HG03354 (cell line): ENCODE data around the gene FERMT3.
A peak's percentile ranks its signal among the peaks of the same experiment; 100 is the strongest.
"Not testable (repeated sequence)": the region's sequence is repeated elsewhere in the genome, so short reads cannot be mapped to it uniquely, and the experiment has no call there.

Source experiments
- ATAC-seq: cut with Tn5 transposase; IDR thresholded peaks from one replicate; pipeline ENCODE4 v1.9.1; 2021; ENCODE audit warnings: mild to moderate bottlenecking; ENCODE audit not compliant: unreplicated experiment, poor library complexity, severe bottlenecking

FERMT3 gene

GRCh38 chr11:64206457-64207255 lies at the start of gene FERMT3:
FERMT3 (plus strand) TSS chr11:64206721; CDS start chr11:64207365, 644 bp downstream.
- ATAC-seq = no peak

DNA sequence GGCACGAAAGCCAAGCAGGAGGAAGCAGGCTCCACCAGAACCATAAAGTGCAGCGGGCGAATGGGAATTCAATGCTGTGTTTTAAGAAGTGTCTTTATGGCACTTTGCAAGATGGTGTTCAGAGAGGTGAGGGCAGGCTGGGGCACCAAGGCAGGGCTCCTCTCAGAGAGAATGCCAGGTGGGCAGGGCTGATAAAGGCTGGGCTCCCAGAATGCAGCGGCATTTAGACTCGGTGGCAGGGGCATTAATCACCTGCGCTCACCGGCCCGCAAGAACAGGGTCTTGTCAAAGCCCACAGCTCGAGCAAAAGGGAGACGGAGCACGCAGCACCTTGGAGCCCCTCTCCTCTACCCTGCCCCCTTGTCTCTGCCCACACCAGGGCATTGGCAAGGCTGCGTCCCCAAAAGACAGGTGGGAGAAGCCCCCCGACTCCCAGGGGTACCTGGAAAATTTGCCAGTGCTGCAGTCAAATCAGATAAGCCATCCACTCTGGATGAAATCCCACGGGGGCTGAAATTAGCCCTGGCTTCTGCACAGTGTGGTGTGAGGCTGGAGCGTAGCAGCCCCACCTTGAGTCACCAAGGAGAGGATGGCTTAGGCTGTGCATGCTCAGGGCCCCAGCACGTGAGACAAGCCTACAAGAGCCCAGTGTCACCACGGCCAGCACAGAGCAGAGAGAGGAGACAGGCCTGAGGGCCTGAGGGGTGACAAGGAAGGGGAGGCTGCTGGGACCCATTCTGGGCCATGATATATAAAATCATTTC lies 48.7 kb upstream of the FERMT3 start:
- no peak for ATAC-seq

- ATAC-seq = no peak
These were observed 45.5 kb upstream of the FERMT3 start for GRCh38 chr11:64161037-64161436.

GRCh38 chr11:64162769-64163168 lies 43.8 kb upstream of the FERMT3 start:
- ATAC-seq = not testable (repeated sequence)

- ATAC-seq = no peak
These were observed 42.6 kb upstream of the FERMT3 start for GRCh38 chr11:64163951-64164350.

- no peak for ATAC-seq
These were observed 41.9 kb upstream of the FERMT3 start for GRCh38 chr11:64164392-64165312.

- no peak for ATAC-seq
These were observed 41.1 kb upstream of the FERMT3 start for GRCh38 chr11:64165481-64165841.

GRCh38 chr11:64165842-64166635 lies 40.5 kb upstream of the FERMT3 start, which contains the start of gene MACROD1:
MACROD1 (minus strand) TSS chr11:64166113; CDS start chr11:64165994, 119 bp downstream.
- ATAC-seq = peak; percentile 84

DNA sequence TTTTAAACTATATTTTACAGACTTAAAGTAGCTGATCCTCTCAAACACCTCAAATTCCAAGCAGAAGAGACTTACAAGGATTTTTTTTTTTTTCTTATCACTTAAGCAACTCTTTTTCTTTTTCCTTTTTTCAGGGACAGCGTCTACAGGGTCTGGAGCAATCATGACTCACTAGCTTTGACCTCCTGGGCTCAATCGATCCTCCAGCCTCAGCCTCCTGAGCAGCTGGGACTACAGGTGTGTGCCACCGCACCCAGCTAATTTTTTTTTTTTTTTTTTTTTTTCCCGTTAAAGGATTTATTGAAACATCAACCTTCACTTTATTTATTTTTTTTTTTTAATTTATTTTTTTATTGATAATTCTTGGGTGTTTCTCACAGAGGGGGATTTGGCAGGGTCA lies 36.1 kb upstream of the FERMT3 start:
- no peak for ATAC-seq

- ATAC-seq = no peak
These were observed 32.7 kb upstream of the FERMT3 start for GRCh38 chr11:64173616-64174355.

GRCh38 chr11:64176751-64177150 lies 29.8 kb upstream of the FERMT3 start:
- no peak for ATAC-seq

DNA sequence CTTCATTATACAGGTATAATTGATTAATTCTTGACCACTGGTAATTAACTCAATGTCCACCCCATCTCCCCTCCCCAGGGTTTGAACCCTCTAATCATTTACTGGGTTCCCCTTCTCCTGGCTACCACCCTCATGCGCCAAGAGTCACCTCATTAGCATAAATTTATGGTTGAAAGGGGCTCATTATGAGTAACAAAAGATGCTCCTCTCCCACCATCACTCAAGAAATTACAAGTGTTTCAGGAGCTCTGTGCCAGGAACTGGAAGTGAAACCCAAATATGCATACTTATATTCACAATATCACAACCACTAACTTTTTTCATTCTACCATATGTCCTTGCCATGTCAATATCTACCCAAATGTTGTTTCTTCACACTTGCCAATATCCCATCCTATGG lies 28.3 kb upstream of the FERMT3 start:
- no peak for ATAC-seq

DNA sequence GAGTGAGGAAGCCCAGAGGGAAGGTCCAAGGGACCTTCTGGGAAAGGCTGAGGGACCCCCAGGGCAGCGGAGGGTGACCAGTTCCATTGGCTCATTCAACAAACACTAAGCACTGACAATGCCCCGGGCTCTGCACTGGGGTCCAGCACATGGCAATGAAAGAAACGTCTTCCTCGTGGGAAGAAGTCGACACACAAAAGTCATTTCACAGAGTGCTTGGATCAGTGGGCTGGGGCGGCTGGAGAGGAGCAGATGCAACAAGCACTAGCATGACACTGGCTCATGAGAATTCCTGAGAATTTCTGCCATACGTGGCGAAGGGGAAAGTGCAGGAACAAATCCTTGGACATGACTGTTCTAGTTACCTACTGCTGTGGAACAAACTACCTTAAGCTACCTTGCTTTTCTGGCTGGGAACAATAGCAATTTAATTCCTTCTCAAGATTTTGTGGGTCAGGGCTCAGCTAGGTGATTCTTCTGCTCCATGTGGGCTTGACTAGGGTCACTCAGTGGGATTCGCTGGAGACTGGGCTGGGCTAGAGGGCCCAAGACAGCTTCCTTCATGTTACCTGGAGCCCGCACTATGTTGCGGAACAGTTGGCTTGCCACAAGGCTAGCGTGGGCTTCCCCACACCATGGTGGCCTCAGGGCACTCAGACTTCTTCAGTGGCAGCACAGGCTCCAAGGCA lies 27.4 kb upstream of the FERMT3 start:
- ATAC-seq = no peak

DNA sequence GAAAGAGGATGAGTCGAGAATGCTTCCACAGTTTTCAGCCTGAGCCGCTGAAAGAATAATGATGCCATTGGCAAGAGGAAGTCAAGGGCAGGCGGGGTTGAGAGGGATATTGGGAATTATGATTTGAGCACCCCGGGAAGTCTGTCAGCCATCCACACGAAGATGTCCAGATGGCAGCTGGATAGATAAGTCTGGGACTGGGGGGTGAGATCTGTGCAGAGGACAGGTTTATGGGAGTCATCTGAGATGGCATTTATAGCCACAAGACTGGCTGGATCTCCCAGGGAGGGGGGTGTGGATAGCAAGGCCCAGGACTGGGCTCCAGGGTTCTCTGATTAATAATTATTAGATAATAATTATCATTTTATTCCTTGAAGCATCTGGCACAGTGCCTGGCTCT lies 25.6 kb upstream of the FERMT3 start:
- no peak for ATAC-seq

DNA sequence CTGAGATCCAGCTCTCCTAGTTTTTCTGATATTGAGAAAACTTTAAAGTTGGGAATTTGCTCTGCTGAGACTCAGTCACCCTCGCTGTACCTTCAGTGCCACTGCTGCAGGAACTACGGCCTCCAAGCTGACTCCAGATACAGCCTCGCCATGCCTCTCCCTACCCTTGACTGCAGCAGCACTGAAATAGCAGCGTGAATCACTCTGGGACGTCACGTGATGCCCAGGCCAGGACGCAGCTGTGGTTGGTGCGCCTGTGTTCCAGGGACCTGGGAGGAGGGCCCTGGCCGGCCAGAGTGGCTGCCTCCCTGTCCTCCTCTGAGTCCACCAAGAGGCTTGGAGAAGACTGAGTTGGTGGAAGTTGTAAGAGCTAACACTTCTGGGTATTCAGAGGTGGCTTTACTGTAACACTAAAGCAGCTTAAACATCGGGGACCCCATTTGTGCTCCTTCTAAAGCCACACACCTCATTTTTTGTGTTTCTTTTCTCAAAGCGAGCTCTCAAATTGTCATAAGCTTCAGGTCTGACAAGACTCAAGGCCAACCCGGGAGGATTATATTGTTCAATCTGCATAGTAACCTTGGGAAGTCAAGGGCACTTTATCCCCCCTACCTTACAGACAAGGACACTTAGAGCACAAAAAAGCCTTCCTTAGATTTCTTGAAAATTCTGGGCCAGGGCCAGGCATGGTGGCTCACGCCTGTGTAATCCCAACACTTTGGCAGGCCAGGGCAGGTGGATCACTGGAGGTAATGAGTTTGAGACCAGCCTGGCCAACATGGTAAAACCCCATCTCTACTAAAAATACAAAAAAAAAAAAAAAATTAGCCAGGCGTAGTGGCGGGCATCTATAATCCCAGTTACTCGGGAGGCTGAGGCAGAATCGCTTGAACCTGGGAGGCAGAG lies 24.8 kb upstream of the FERMT3 start:
- no peak for ATAC-seq

GRCh38 chr11:64183890-64184289 lies 22.6 kb upstream of the FERMT3 start:
- no peak for ATAC-seq

DNA sequence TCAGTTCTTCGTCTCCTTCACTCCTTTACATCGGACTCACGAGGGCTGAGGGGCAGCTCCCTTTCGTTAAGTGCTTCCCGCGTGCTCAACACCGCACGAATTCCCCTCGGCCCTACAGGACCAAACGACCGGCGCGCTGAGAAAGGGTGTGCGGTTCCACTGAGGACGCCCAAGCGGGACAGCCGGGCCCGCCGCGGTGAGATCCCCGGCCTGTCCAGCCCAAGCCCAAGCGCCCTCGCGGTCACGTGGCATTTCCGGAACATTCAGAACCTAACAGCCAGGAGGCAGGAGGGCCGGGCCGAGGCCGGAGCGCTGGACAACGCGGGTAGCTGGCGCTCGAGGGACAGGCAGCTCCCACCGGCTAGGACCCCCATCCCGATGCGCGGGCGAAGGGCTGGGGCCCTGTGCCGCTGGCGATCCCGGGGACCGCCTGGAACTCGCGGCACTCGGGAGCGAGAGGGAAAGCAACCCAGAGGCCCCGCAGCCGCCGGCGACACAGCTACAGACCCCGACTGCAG lies 21.3 kb upstream of the FERMT3 start:
- peak; percentile 19 for ATAC-seq
